ENCODE results near the gene P2RY6. TPM values are rescaled to one million over a fixed set of nuclear protein-coding genes. Genes with fewer than 3 reads are reported as not detected.
A peak's percentile ranks its signal among the peaks of the same experiment; 100 is the strongest.

P2RY6 gene
- total RNA-seq, 4 donors from 2014 or later = 1.8 to 2.8 (median 2.3) TPM

GRCh38 chr11:73345481-73346160 lies 73.5 kb downstream of the P2RY6 start:
- Histone ChIP-seq H3K27ac (peak overlapping the region in 3 of 4 donors; percentile 49 to 76 (median 50)), H3K27me3 (no peaks in the 10 kb centered on the region), H3K36me3 (peaks cover 0 to 26% of the 10 kb centered on the region in 2 donors), H3K4me3 (no peak overlapping the region), H3K9me3 (no peaks in the 10 kb centered on the region), H3K4me1 (peaks cover 0 to 80% (median 28%) of the 10 kb centered on the region in 3 donors)
- no peak for TF ChIP-seq CTCF (IDR thresholded peaks at IDR 0.05)
- no peak for TF ChIP-seq EP300 (IDR thresholded peaks at IDR 0.05)
- no peak for TF ChIP-seq POLR2AphosphoS5 (IDR thresholded peaks at IDR 0.05)
- no peak for TF ChIP-seq POLR2A (IDR thresholded peaks at IDR 0.05)
- ATAC-seq = no peak
- 63% methylated on average over 1 of the region's 5 CpGs; no CpG with 5 or more reads in 1 of the 2 donors for WGBS, 2 donors (ENCODE audit: low coverage in 1 of 2)

GRCh38 chr11:73346186-73346935 lies 74.2 kb downstream of the P2RY6 start:
- Histone ChIP-seq H3K36me3 (peaks cover 0 to 26% of the 10 kb centered on the region in 2 donors), H3K27me3 (no peaks in the 10 kb centered on the region), H3K4me3 (no peak overlapping the region), H3K4me1 (peaks cover 0 to 80% (median 28%) of the 10 kb centered on the region in 3 donors), H3K9me3 (no peaks in the 10 kb centered on the region), H3K27ac (peak overlapping the region in 2 of 4 donors; percentile 43 to 50)
- no peak for ATAC-seq
- WGBS, 2 donors (ENCODE audit: low coverage in 1 of 2) = 60 to 74% methylated on average over 1 to 5 of the region's 10 CpGs
- TF ChIP-seq CTCF (IDR thresholded peaks at IDR 0.05) = no peak
- no peak for TF ChIP-seq EP300 (IDR thresholded peaks at IDR 0.05)
- TF ChIP-seq POLR2AphosphoS5 (IDR thresholded peaks at IDR 0.05) = no peak
- no peak for TF ChIP-seq POLR2A (IDR thresholded peaks at IDR 0.05)

DNA sequence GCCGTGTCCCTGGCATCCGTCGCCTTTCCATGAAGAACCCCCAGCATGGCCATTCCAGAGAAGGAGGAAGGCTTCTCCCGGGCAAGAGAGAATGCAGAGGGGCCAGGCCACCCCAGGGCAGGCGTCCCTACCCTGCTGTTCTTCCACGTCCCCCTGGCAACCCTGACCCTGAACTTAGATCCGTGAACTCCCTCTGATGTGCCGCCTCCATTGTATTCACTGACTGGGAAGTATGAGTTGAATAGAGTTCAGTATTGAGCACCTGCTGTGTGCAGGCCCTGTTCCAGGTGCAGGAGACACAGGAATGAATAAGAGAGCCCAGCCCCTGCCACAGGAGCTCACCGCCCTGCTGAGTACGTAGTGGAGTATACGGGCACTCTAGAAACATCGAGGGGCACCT lies 74.9 kb downstream of the P2RY6 start:
- TF ChIP-seq CTCF (IDR thresholded peaks at IDR 0.05) (no peak), POLR2AphosphoS5 (IDR thresholded peaks at IDR 0.05) (no peak), POLR2A (IDR thresholded peaks at IDR 0.05) (no peak), EP300 (IDR thresholded peaks at IDR 0.05) (no peak)
- Histone ChIP-seq H3K27ac (peak overlapping the region in 1 of 4 donors; percentile 43), H3K4me1 (peaks cover 0 to 76% (median 28%) of the 10 kb centered on the region in 3 donors), H3K27me3 (no peaks in the 10 kb centered on the region), H3K36me3 (peaks cover 0 to 27% of the 10 kb centered on the region in 2 donors), H3K9me3 (no peaks in the 10 kb centered on the region), H3K4me3 (no peak overlapping the region)
- WGBS, 2 donors (ENCODE audit: low coverage in 1 of 2) = no CpG with 5 or more reads among the region's 12 CpGs
- no peak for ATAC-seq

Other genes starting within 250 kb of the P2RY6 start
- 10 to 100 TPM; 17.0 to 40.0 (median 27.0) TPM for gene FCHSD2, start 130.0 kb upstream of the P2RY6 start, total RNA-seq
- gene P2RY2, start 54.1 kb upstream of the P2RY6 start, total RNA-seq = 1 to 10 TPM in 2 of 4 donors, under 1 TPM in 2; 0.35 to 2.5 (median 0.89) TPM
- 100 to 1,000 TPM in 1 of 4 donors, 10 to 100 TPM in 3; 52.5 to 169 (median 84.4) TPM for gene ARHGEF17, start 35.9 kb downstream of the P2RY6 start, total RNA-seq
- gene RELT, start 104.1 kb downstream of the P2RY6 start, total RNA-seq = 1 to 10 TPM; 2.3 to 5.7 (median 3.5) TPM